ENCODE measurements around the gene SLC13A3. TPM values are rescaled to one million over a fixed set of nuclear protein-coding genes. Genes with fewer than 3 reads are reported as not detected.

SLC13A3 gene
- total RNA-seq, 3 donors from 2014 or later, result 1.3 to 2.9 (median 1.6) TPM

GRCh38 chr20:46552460-46553420, 98.5 kb downstream of the SLC13A3 start:
- intact Hi-C loops (cut with DNase I; ENCODE audit: low total_unique reads), result no loop called here
- no peak for TF ChIP-seq CTCF (IDR thresholded peaks at IDR 0.05)
- TF ChIP-seq POLR2A (IDR thresholded peaks at IDR 0.05), result no peak
- no peak for TF ChIP-seq POLR2AphosphoS5 (IDR thresholded peaks at IDR 0.05)
- no peak for DNase-seq (ENCODE audit: low spot score in 2 of 2)
- H3K36me3 ChIP-seq, result no peaks in the 10 kb centered on the region
- no peak overlapping the region for H3K4me3 ChIP-seq
- no peak overlapping the region for H3K27ac ChIP-seq
- peaks cover 0 to 6% of the 10 kb centered on the region in 2 donors for H3K27me3 ChIP-seq
- no peaks in the 10 kb centered on the region for H3K9me3 ChIP-seq
- H3K4me1 ChIP-seq, result no peaks in the 10 kb centered on the region

GRCh38 chr20:46551522-46552381, 99.5 kb downstream of the SLC13A3 start:
- Histone ChIP-seq H3K9me3 (no peaks in the 10 kb centered on the region), H3K4me1 (no peaks in the 10 kb centered on the region), H3K27ac (no peak overlapping the region), H3K27me3 (peaks cover 0 to 8% of the 10 kb centered on the region in 2 donors), H3K4me3 (no peak overlapping the region), H3K36me3 (no peaks in the 10 kb centered on the region)
- TF ChIP-seq POLR2A (IDR thresholded peaks at IDR 0.05), result no peak
- no peak for TF ChIP-seq POLR2AphosphoS5 (IDR thresholded peaks at IDR 0.05)
- TF ChIP-seq CTCF (IDR thresholded peaks at IDR 0.05), result no peak
- intact Hi-C loops (cut with DNase I; ENCODE audit: low total_unique reads), result no loop called here
- DNase-seq (ENCODE audit: low spot score in 2 of 2), result no peak

GRCh38 chr20:46550461-46550860, 100.8 kb downstream of the SLC13A3 start, which contains the start of gene OCSTAMP:
OCSTAMP (minus strand) TSS chr20:46550654; CDS start chr20:46550560, 94 bp downstream.
- peaks cover 0 to 19% of the 10 kb centered on the region in 2 donors for H3K27me3 ChIP-seq
- no peaks in the 10 kb centered on the region for H3K4me1 ChIP-seq
- intact Hi-C loops (cut with DNase I; ENCODE audit: low total_unique reads), result no loop called here
- H3K27ac ChIP-seq, result no peak within 1 kb of the TSS
- DNase-seq (ENCODE audit: low spot score in 2 of 2), result no peak
- no peak within 1 kb of the TSS for H3K4me3 ChIP-seq
- H3K36me3 ChIP-seq, result no peaks in the 10 kb centered on the region
- no peak for TF ChIP-seq CTCF (IDR thresholded peaks at IDR 0.05)
- TF ChIP-seq POLR2AphosphoS5 (IDR thresholded peaks at IDR 0.05), result no peak
- TF ChIP-seq POLR2A (IDR thresholded peaks at IDR 0.05), result no peak
- no peaks in the 10 kb centered on the region for H3K9me3 ChIP-seq

GRCh38 chr20:46549188-46549972, 101.9 kb downstream of the SLC13A3 start:
- DNase-seq (ENCODE audit: low spot score in 2 of 2), result no peak
- peaks cover 0 to 19% of the 10 kb centered on the region in 2 donors for H3K27me3 ChIP-seq
- no peaks in the 10 kb centered on the region for H3K9me3 ChIP-seq
- intact Hi-C loops (cut with DNase I; ENCODE audit: low total_unique reads), result no loop called here
- no peak overlapping the region for H3K4me3 ChIP-seq
- no peaks in the 10 kb centered on the region for H3K36me3 ChIP-seq
- no peaks in the 10 kb centered on the region for H3K4me1 ChIP-seq
- TF ChIP-seq POLR2A (IDR thresholded peaks at IDR 0.05) (no peak), POLR2AphosphoS5 (IDR thresholded peaks at IDR 0.05) (no peak), CTCF (IDR thresholded peaks at IDR 0.05) (no peak)
- no peak overlapping the region for H3K27ac ChIP-seq
